ENCODE measurements around the gene CAMK4.
"Not testable (repeated sequence)": the region's sequence is repeated elsewhere in the genome, so short reads cannot be mapped to it uniquely, and the experiment has no call there.

Gene CAMK4

GRCh38 chr5:111386832-111387162, 162.6 kb downstream of the CAMK4 start:
- no peak for DNase-seq

DNA sequence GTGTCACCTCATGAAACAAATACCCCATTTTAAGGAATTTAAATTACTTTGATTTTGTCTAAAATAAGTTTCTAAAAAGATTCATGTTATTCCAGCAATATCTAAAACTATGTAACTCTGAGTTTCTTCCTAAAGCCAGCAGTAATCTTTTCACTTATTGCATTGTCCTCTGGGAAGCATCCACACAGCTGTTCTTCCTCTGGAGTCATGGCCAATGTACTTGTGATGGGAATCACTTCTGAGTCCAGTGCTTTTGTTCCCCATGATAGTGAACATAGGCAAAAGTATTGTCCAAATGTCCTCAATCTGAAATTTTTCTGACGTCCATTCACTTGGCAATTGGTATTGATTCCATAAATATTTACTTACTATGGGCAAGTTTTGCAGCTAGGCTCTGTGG, 163.2 kb downstream of the CAMK4 start:
- DNase-seq, result no peak

- no peak for DNase-seq
Observed at GRCh38 chr5:111389390-111390082, 165.4 kb downstream of the CAMK4 start.

GRCh38 chr5:111392181-111392580, 168.0 kb downstream of the CAMK4 start:
- DNase-seq, result no peak

GRCh38 chr5:111394586-111394985, 170.4 kb downstream of the CAMK4 start:
- no peak for DNase-seq

- DNase-seq, result no peak
Observed at GRCh38 chr5:111398013-111398412, 173.8 kb downstream of the CAMK4 start.

- DNase-seq, result no peak
Observed at GRCh38 chr5:111399113-111399512, 174.9 kb downstream of the CAMK4 start.

DNA sequence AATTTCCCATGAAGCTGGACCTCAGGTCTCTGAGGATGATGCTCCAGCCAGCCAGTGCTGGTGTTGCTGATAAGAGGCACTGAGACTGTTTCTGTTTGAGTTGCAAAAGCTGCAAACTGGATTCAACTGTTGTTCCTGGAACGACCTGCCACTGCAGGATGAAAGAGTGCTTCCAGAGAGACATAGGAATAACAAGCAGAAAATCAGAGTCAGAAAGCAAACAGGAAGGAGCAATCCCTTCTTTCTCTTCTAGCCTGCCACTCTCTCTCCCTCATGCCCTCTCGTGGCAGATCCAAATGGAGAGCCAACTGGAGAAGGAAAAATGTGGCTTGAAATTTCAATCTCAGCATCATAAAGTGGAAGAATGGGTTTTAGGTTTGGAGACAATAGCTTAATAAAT, 177.7 kb downstream of the CAMK4 start:
- no peak for DNase-seq

GRCh38 chr5:111404270-111404769, 180.1 kb downstream of the CAMK4 start:
- no peak for DNase-seq

DNA sequence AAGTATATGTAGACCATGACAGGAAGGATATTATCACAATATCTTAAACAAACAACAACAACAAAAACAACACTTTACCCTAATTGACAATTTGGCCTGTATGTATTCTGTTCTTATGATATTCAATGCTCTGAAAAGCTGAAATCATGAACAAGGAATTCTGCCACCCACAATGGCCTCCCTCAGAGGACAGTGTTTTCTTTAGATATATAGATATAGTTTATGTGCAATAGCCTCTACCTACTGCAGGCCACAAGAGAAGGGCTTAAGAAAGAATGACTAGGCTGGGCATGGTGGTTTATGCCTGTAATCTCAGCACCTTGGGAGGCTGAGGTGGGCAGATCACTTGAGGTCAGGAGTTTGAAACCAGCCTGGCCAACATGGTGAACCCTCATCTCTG, 183.4 kb downstream of the CAMK4 start:
- no peak for DNase-seq

DNA sequence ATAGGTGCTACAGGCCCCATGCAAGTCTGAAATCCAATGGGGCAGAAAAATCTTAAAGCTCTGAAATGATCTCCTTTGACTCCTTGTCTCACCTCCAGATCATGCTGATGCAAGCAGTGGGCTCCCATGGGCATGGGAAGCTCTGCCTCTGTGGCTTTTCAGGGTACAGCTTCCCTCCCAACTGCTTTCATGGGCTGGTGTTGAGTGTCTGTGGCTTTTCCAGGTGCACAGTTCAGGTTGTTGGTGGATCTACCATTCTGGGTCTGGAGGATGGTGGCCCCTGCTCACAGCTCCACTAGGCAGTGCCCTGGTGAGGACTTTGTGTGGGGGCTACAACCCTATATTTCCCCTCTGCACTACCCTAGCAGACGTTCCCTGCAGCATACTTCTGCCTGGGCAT, 184.6 kb downstream of the CAMK4 start:
- DNase-seq, result no peak

DNA sequence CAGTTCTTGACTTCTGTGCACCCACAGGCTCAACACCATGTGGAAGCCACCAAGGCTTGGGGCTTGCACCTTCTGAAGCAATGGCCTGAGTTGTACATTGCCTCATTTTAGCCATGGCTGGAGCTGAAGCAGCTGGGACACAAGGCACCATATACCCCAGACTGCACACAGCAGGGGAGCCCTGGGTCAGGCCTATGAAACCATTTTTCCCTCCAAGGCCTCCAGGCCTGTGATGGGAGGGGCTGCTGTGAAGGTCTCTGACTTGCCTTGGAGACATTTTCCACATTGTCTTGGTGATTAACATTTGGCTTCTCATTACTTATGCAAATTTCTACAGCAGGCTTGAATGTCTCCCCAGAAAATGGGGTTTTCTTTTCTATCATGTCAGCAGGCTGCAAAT, 185.1 kb downstream of the CAMK4 start:
- not testable (repeated sequence) for DNase-seq

DNA sequence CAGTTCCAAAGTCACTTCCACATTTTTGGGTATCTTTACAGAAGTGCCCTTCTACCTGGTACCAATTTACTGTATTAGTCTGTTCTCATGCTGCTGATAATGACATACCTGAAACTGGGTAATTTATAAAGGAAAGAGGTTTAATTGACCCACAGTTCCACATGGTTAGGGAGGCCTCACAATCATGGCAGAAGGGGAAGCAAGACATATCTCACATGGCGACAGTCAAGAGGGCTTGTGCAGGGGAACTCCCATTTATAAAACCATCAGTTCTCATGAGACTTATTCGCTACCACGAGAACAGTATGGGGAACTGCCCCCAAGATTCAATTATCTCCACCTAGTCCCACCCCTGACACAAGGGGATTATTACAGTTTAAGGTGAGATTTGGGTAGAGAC, 185.9 kb downstream of the CAMK4 start:
- not testable (repeated sequence) for DNase-seq

DNA sequence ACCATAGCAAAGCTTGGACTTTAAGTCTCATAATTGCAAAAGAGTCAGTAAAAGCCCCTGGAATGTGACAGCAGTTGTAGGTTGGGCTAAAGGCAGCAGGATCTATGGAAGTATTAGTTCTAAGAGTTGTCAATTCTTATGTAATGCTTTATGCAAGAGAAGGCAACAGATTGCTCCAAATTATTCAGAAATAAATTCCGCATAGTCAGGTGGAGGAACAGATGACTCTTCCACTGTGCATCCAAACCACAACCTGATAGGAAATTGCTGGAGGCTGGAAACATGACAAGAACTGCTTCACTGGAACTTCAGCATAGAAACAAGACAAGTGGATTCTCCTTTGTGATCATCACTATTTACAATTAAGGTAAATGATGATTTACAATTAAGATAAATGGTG, 187.1 kb downstream of the CAMK4 start:
- no peak for DNase-seq

DNA sequence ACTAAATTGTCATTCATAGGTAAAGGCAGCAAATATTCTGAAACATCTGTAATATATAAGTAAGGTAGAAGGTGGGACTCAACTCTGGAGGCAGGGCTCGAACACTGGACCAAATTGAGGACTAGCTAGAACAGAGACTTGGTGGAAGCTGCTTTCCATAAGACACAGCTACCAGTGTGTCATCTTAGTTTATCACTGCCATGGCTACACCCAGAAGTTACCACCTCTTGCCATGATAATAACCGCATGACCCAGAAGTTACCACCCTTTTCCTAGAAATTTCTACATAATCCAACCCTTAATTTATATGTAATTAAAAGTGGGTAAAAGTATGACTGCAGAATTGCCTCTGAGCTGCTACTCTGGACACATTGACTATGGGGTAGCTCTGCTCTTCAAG, 188.4 kb downstream of the CAMK4 start:
- DNase-seq, result no peak

DNA sequence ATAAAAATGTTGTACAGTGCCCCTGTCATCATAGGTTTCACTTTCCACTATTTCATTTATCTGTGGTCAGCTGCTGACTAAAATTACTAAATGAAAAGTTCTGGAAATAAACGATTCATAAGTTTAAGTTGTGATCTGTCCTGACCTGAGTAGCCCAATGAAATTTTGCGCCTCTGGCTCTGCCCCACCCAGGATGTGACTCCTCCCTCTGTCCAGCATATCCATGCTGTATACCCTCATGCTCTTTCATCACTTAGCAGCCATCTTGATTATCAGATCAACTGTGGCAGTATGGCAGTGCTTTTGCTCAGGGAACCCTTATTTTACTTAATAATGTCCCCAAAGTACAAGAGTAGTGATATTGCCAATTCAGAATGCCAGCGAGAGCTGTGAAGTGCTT, 190.9 kb downstream of the CAMK4 start:
- no peak for DNase-seq

GRCh38 chr5:111422245-111422644, 198.1 kb downstream of the CAMK4 start:
- no peak for DNase-seq

DNA sequence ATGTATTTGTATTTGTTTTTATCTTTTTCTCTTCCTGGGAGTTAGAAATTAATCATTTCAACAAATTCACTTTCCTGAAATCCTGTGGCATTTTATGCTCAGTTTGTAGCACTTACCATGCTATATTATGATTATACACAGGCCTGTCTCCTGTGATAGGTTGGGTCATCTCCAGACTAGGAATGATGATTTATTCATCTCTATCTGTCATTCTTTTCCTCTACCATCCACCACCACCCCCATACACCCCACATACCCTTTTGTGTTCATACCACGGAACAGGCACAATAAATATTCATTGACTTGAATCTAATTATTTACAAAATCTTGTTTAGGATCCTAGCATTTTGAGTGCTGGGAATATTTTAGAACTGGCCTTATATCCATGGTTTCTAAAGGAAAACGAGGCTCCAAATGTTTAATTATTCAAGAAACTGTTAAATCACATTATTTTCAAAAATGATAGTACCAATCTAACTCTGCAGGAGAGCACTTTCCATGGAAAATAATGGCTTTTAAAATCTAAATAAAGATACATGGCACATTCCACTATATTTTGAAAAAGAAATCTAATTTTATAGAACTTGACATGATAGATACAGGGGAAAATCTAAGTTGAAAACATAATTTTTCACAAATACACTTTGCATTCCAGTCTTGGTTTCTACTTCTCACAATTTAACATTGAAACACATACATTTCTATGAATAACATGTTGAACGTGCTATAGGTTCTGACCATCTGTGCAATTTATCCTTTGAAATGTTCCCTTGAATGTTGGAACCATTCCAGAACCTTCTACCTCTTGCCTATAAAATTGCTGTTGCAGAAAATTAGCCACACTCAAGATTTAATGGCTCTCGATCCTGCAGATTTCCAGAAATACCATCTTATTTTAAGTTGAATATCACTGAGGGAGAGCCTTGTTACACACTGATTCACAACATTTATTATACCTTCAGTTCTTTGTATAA, 198.8 kb downstream of the CAMK4 start:
- DNase-seq, result no peak

DNA sequence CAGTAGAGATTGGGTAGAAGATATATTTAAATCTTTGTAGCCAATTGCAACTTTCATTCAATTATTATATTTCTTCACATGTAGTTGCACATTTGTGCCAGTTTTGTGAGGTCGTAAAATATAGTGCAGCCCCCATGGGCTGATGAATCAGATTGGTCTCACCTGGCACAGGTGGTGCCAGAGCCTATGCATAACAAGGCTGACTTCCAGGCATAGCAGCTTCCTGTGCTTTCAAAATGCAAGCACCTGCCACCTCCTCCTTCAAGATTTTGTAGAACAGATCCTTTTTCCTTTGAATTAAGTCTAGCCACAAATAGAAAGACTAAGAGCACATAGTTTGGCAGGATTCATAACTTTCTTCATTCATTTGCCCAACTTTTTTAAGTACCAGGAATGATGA, 201.0 kb downstream of the CAMK4 start:
- DNase-seq, result no peak

GRCh38 chr5:111427762-111428161, 203.6 kb downstream of the CAMK4 start:
- no peak for DNase-seq

GRCh38 chr5:111432883-111433536, 208.8 kb downstream of the CAMK4 start:
- DNase-seq, result no peak

DNA sequence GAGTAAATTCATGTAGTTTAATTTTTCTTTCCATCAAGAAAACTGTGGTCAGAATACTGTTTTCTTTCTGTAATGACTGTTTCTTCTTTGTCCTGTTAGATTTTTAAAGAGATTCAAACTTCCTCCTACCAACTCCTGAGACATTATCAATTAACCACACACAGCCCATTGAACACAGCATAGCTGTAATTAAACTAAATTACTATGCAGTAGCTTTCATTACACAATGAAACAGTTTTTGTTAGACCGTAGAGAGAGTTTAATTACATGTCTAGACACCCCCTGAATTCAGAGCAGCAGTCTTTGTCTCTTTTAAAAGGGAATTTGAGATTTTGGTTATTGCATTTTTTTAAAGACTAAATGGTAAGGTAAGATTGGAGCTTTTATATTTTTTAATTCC, 210.6 kb downstream of the CAMK4 start:
- no peak for DNase-seq

- no peak for DNase-seq
Observed at GRCh38 chr5:111439473-111440075, 215.4 kb downstream of the CAMK4 start.
